Memory B cell (primary cell): Measurements from ENCODE around the gene TBX4.

ENCODE experiments used
- ATAC-seq: fragments of 150-1000 bp; cut with Tn5 transposase; 2 replicates; pipeline ENCODE4 v1.10.0; 2021; ENCODE audit warnings: low read depth, mild to moderate bottlenecking, moderate library complexity
- DNase-seq, 2 donors: peaks; one replicate each; pipeline ENCODE4 v3.0.0; 2022; ENCODE audit warnings: low spot score in 2 of 2
- H3K27ac Mint-ChIP-seq: one replicate; pipeline ENCODE4 v1.8.0; 2022; ENCODE audit warnings: mild to moderate bottlenecking, moderate library complexity, mixed read lengths
- H3K27me3 Mint-ChIP-seq: one replicate; pipeline ENCODE4 v1.8.0; 2022; ENCODE audit warnings: mixed read lengths
- H3K36me3 Mint-ChIP-seq: one replicate; pipeline ENCODE4 v1.8.0; 2022; ENCODE audit warnings: mild to moderate bottlenecking, mixed read lengths
- H3K4me1 Mint-ChIP-seq: one replicate; pipeline ENCODE4 v1.8.0; 2022; ENCODE audit warnings: mixed read lengths
- H3K4me3 Mint-ChIP-seq: one replicate; pipeline ENCODE4 v1.8.0; 2022; ENCODE audit warnings: mild to moderate bottlenecking, moderate library complexity, mixed read lengths
- H3K9me3 Mint-ChIP-seq: one replicate; pipeline ENCODE4 v1.8.0; 2022; ENCODE audit warnings: mixed read lengths

The TBX4 gene

DNA sequence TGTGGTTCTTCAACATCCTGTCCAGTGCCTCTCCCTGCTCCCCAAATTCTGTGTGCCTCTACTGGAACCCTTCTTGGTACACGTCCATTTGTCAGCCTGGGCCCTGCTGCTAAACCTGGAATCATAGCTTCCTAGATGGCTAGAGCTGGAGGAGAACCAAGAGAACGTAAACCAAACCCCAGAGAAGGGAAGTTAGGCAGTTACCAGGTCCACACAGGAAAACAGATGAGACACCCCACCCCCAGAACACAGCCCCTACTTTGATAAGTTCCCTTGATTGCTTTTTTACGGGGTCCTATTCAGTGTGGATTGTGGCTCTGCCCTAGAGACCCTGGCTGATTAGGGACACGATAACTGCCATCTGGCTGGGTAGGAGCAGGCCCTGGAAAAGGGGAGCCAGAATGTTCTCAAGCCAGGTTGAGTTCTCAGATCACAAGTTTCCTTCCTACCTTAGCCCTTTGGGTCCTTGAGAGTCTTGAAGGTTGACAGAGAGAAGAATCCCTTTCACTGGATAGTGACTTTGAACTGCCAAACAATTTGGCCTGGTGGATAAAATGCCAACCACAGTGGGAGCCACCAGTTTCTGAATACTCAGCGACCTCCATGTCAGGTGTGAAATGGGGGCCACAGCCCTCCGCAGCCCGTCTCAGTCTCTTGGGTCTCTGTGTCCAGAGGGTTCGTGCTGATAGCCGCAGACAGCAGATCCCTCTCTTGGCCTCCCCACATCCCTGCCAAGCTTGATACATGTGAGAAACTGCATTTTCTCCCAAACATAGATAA, 7.9 kb downstream of the TBX4 start:
- H3K4me3 Mint-ChIP-seq, result no peak overlapping the region
- ATAC-seq (no peak), DNase-seq (no peak)
- no peaks in the 10 kb centered on the region for H3K9me3 Mint-ChIP-seq
- peaks cover 27% of the 10 kb centered on the region for H3K4me1 Mint-ChIP-seq
- H3K27me3 Mint-ChIP-seq, result peaks cover 43% of the 10 kb centered on the region
- no peak overlapping the region for H3K27ac Mint-ChIP-seq
- no peaks in the 10 kb centered on the region for H3K36me3 Mint-ChIP-seq

DNA sequence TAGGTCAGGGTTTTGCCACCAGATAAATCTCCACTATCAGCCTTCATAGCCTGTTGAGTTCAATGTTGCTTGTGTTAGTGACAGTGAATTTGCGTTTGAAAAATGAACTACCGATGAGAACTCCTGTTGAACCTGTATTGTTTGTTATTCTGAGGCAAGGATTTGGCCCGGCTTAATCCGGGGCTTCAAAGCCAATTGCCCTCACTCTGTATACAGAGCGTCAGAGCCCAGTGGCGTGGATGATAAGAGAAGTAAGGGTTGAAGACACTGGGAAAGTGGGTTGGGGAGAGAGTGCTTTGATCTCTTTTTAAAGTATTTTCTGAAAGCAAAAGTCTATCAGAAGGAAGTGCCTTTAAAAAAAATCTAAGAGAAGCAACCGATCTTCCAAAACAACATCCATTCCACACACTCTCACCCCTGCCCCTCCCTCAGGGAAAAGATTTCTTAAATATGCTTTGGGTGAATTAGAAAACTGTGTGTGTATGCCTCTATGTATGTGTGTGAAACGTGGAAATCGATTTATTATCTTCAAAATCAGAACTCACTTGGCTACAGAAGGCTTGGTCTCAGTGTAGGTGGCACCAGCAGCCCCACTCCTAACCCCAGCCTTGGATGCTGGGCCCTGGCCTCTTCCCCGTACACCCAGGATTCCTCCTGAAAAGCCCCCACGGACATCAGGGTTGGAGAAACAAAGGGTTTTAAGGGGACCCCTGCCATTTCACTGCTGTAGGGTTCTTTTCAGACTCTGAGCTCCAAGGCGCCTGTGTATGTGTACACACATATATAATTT, 8.8 kb downstream of the TBX4 start:
- DNase-seq (no peak), ATAC-seq (no peak)
- H3K27ac Mint-ChIP-seq, result no peak overlapping the region
- no peak overlapping the region for H3K4me3 Mint-ChIP-seq
- H3K4me1 Mint-ChIP-seq, result peaks cover 24% of the 10 kb centered on the region
- no peaks in the 10 kb centered on the region for H3K9me3 Mint-ChIP-seq
- H3K36me3 Mint-ChIP-seq, result no peaks in the 10 kb centered on the region
- peaks cover 41% of the 10 kb centered on the region for H3K27me3 Mint-ChIP-seq

DNA sequence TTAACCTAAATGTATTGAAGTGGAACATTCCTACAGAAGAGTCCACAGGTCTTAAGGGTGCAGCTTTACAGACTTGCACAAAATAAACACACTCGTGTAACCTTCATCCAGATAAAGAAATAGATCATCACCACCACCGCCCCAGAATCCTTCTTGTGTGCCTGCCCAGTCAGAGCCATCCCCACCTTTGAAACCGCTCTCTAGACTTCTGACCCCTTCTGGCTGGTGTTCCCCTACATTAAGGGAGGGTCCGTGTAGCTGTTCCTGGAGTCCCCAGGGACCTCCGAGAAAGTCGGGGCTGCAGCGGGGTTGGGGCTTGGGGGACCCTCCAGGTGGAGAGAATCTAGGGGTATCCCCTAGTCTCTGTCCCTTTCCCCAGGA, 9.4 kb downstream of the TBX4 start:
- Mint-ChIP-seq H3K27ac (no peak overlapping the region), H3K4me1 (peaks cover 24% of the 10 kb centered on the region), H3K4me3 (no peak overlapping the region), H3K9me3 (no peaks in the 10 kb centered on the region), H3K36me3 (no peaks in the 10 kb centered on the region), H3K27me3 (peaks cover 41% of the 10 kb centered on the region)
- ATAC-seq (no peak), DNase-seq (no peak)

DNA sequence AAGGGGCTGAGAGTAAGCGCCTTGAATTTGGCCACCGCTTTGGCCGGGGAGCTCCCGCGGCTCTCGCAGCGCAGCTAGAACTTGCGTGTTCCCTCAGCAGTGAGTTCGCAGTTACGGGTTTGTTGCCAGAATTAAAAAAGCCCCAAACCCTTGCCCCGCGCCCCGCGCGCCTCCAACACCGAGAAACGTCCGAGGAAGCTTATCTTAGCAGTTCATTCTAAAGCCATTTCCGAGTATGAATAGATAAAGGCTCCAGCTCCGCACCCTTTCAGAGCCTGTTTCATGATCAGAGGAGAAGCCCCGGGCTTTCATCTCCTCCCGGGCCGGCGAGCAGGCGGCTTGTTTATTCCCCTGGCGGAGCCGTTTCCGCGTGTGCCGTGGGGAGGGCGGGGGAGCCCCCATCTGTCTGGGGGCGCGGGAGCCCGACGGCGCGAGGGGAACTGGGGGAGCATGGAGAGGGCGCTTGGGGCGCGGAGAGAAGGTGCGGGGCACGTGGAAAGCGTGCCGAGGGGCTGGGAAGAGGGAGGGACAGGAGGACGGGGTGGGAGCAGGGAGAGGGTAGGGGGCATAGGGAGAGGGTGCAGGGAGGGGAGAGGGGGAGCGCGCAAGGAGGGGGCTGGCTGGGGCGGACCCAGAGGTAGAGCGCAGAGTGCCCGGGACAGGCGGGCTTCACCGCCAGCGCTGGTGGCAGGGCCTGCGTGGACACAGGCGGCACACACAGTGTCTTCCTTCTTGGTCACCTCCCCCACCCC, 9.9 kb downstream of the TBX4 start:
- H3K4me1 Mint-ChIP-seq, result peaks cover 22% of the 10 kb centered on the region
- H3K27me3 Mint-ChIP-seq, result peaks cover 38% of the 10 kb centered on the region
- H3K4me3 Mint-ChIP-seq, result peak overlapping the region; percentile 40
- H3K27ac Mint-ChIP-seq, result no peak overlapping the region
- ATAC-seq (no peak), DNase-seq (no peak)
- H3K9me3 Mint-ChIP-seq, result no peaks in the 10 kb centered on the region
- no peaks in the 10 kb centered on the region for H3K36me3 Mint-ChIP-seq

DNA sequence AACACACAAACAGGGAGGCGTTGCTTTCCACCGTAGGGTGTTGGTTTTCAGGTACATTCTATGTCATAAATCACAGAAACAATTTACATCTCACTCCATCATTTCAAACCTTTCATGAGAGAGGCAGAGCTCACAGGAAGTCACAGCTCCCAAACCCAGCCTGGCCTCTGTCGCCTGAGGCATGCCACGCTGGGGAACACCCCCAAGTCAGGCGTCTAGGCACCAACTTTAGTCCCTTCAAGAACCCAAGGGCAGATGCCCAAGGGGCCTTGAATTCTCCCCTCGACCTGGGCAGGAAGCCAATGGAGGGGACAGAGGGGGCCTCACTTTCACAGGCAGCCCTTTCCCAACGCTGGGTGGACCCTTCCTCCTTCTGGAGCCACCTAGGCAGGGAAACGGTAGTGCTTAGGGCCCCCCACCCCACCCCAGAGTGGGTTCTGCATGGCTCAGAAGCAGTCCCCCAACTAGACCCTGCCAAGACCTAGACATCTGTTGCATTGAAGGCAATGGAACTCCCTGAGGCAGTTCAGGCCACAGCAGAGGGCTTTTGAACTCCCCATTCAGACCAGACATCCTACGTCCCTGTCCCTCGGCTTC, 10.6 kb downstream of the TBX4 start:
- ATAC-seq (no peak), DNase-seq (no peak)
- Mint-ChIP-seq H3K4me1 (peaks cover 22% of the 10 kb centered on the region), H3K27ac (no peak overlapping the region), H3K36me3 (no peaks in the 10 kb centered on the region), H3K27me3 (peaks cover 35% of the 10 kb centered on the region), H3K4me3 (no peak overlapping the region), H3K9me3 (no peaks in the 10 kb centered on the region)

DNA sequence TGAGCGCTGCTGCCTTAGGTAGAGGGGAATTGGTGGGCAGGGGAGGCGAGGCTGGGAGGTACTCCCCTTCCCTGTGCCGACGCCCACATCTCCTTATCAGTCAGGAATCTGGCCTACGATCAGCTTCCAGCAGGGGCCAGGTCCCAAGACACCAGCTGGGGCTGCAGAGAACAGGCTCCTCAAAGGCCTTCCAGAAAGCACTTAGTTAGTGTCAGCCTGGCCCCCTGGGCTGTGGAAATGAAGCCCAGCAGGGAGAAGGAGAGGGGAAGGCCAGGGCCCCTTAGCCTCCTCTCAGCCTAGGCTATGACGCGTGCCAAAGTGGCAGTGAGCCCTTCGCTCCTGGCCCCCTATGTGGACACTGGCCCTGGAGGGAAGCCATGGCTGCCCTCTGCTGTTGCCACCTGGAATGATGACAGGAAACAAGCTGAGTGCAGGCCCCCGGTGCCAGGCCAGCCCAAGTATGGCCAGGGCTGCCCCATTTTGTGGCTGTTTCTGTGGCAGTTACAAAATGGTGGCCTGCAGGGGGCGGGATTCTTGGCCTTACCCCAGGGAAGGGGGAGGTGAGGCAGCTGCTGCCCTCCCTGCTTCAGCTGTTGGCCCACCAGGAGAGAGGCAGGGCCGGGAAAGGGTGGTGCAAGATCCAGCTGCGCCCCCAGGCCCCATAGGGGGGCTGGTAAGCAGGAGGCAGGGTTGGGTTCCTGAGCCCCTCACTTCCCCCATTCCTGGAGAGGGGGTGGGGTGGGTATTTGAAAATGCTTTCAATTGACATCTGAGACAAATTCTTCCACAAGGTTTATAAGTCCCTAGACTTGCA, 11.3 kb downstream of the TBX4 start:
- H3K9me3 Mint-ChIP-seq, result no peaks in the 10 kb centered on the region
- peaks cover 16% of the 10 kb centered on the region for H3K4me1 Mint-ChIP-seq
- no peak overlapping the region for H3K4me3 Mint-ChIP-seq
- no peak overlapping the region for H3K27ac Mint-ChIP-seq
- no peaks in the 10 kb centered on the region for H3K36me3 Mint-ChIP-seq
- H3K27me3 Mint-ChIP-seq, result peaks cover 28% of the 10 kb centered on the region
- no peak for DNase-seq
- ATAC-seq, result no peak

DNA sequence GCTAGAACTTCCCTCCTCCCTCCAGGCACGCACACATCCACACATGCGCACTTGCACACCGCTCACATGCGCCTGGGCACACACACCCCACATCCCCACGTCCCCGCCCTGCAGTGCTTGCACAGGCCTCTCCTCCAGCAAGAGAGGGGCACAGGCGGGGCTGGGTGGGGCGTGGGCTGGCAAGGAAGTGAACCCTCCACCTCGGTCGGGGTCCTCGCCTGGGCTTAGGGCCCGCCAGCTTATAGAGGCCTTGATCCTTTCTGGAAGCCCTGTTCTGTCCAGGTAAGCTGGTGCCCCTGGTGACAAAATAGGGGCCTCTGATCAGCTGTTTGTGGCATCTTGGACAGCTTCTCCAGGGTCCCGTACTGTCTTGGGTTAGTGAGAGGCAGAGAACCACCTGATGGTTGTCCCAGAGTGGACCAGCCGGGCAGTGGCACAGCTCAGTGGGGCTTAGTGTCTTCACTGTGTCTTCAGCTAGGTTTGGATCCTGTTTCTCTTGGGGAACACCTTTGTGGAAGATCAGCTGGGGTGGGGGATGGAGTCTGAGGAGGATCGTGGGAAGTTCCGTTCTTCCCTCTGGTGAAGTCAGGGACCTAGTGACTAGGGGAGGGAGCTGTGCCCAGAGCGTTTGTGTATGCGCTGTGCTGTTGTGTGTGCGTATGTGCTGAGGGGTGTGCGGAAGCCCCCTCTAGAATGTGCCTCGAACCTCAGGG, 12.1 kb downstream of the TBX4 start:
- H3K27ac Mint-ChIP-seq, result no peak overlapping the region
- H3K4me1 Mint-ChIP-seq, result peaks cover 13% of the 10 kb centered on the region
- no peak for ATAC-seq
- no peaks in the 10 kb centered on the region for H3K9me3 Mint-ChIP-seq
- no peaks in the 10 kb centered on the region for H3K36me3 Mint-ChIP-seq
- no peak for DNase-seq
- H3K4me3 Mint-ChIP-seq, result no peak overlapping the region
- peaks cover 23% of the 10 kb centered on the region for H3K27me3 Mint-ChIP-seq

DNA sequence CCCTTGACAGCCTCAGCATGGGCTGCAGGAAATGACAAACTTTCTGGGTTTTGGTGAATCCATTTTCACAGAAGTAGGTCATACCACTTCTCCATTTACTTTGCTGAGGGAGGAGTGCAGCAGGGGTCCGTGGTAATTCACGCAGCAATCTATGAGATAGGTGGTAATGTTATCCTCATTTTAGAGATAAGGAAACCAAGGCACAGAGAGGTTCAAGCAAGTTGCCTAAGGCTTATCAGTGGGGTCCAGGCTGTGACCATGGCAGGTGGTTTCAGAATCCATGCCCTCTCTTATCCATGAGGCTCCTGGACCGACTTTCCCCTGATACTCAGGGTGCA, 12.6 kb downstream of the TBX4 start:
- no peak for DNase-seq
- H3K27ac Mint-ChIP-seq, result no peak overlapping the region
- H3K9me3 Mint-ChIP-seq, result no peaks in the 10 kb centered on the region
- no peak for ATAC-seq
- peaks cover 13% of the 10 kb centered on the region for H3K4me1 Mint-ChIP-seq
- H3K27me3 Mint-ChIP-seq, result peaks cover 21% of the 10 kb centered on the region
- H3K36me3 Mint-ChIP-seq, result no peaks in the 10 kb centered on the region
- H3K4me3 Mint-ChIP-seq, result no peak overlapping the region

DNA sequence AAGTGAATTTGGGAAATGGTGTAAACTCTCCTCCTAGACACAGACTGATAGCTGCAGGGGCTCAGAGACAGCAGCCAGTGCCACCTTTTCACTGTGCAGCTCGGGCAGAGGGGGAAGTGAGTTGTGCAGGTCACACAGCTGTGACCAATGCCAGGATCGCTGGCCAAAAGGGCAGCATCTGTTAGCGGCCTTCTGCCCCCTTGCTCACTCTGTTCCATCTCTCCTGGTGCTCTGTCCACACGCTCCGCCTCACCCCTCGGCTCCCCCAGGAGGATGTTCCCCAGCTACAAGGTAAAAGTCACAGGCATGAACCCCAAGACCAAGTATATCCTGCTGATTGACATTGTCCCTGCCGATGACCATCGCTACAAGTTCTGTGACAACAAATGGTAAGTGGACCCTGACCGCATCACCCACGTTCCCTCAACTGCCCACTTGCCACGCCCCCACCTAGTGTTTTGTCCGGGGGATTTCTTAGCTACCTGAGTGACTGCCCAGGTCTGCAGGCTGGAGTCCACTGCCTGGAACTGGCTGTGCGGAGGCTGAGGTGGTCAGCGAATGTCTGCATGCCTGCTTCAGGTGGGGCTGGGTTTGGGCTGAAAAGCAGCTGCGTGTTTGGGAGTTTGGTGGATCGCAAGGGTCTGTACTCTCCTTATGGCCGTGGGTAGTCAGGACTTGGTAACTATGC, 13.5 kb downstream of the TBX4 start:
- Mint-ChIP-seq H3K27ac (no peak overlapping the region), H3K4me3 (no peak overlapping the region), H3K27me3 (peaks cover 17% of the 10 kb centered on the region), H3K36me3 (no peaks in the 10 kb centered on the region), H3K9me3 (no peaks in the 10 kb centered on the region), H3K4me1 (peaks cover 11% of the 10 kb centered on the region)
- ATAC-seq (no peak), DNase-seq (no peak)

DNA sequence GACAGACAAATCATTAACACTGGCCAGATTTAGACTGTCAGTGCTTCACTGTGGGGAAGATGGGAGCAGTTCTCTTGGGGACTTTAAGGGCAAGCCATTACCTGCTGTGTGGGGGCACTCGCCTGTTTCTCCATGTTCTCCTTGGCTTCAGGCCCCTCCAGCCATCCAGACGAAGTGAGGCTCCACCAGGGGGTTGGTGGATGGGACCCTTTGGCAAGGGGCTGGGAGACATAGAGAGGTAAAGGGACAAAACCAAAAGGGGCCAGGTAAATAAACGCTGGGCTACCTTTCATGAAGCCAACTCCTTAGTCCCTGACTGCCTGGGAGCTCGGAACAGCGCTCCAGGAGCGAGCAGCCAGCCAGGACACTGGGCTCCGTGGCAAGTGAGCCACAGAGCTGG, 14.0 kb downstream of the TBX4 start:
- H3K4me3 Mint-ChIP-seq, result no peak overlapping the region
- H3K36me3 Mint-ChIP-seq, result no peaks in the 10 kb centered on the region
- H3K27me3 Mint-ChIP-seq, result peaks cover 15% of the 10 kb centered on the region
- H3K4me1 Mint-ChIP-seq, result peaks cover 10% of the 10 kb centered on the region
- DNase-seq, result no peak
- H3K9me3 Mint-ChIP-seq, result no peaks in the 10 kb centered on the region
- no peak for ATAC-seq
- no peak overlapping the region for H3K27ac Mint-ChIP-seq

DNA sequence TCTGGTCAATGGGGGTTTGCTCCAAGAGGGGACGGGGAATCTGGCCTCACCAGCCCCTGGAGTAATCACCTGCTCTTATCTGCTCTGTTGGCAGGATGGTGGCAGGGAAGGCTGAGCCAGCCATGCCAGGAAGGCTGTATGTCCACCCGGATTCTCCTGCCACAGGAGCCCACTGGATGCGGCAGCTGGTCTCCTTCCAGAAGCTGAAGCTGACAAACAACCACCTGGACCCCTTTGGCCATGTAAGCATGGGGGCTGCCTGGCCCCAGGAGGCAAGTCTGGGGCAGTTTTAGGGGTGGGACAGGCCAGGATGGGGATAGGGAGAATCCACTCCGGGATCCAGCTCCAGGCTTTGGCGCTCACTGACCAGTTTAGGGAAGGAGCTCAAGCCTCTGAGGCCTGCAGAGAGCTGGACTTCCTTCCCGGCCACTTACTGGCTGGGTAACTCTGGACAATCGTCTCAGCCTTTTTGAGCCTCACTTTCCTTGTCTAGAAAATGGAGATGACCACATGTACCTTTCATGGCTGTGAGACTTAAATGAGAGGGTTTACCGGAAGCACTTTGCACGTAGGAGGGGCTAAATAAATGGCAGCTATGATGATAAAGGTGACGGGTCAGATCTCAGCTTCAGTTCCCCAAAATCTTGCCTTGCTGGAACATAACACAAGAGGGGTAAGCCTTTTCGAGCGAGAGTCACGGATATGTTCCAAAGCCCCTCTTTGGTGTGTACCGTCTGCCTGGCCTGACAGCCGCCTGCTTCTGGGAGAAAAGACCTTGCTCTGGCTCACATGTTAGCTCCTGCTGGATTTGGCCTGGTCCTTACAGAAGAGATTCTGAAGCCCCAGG, 15.4 kb downstream of the TBX4 start:
- Mint-ChIP-seq H3K4me3 (peak overlapping the region; percentile 17), H3K9me3 (no peaks in the 10 kb centered on the region), H3K27me3 (peaks cover 10% of the 10 kb centered on the region), H3K36me3 (no peaks in the 10 kb centered on the region), H3K4me1 (peaks cover 6% of the 10 kb centered on the region), H3K27ac (no peak overlapping the region)
- DNase-seq (no peak), ATAC-seq (peak; percentile 69)
